ENCODE data around the gene ENDOU. TPM values are rescaled to one million over a fixed set of nuclear protein-coding genes. Genes with fewer than 3 reads are reported as not detected.

ENDOU gene, protein sequence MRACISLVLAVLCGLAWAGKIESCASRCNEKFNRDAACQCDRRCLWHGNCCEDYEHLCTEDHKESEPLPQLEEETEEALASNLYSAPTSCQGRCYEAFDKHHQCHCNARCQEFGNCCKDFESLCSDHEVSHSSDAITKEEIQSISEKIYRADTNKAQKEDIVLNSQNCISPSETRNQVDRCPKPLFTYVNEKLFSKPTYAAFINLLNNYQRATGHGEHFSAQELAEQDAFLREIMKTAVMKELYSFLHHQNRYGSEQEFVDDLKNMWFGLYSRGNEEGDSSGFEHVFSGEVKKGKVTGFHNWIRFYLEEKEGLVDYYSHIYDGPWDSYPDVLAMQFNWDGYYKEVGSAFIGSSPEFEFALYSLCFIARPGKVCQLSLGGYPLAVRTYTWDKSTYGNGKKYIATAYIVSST
- 20.8 TPM for total RNA-seq

DNA sequence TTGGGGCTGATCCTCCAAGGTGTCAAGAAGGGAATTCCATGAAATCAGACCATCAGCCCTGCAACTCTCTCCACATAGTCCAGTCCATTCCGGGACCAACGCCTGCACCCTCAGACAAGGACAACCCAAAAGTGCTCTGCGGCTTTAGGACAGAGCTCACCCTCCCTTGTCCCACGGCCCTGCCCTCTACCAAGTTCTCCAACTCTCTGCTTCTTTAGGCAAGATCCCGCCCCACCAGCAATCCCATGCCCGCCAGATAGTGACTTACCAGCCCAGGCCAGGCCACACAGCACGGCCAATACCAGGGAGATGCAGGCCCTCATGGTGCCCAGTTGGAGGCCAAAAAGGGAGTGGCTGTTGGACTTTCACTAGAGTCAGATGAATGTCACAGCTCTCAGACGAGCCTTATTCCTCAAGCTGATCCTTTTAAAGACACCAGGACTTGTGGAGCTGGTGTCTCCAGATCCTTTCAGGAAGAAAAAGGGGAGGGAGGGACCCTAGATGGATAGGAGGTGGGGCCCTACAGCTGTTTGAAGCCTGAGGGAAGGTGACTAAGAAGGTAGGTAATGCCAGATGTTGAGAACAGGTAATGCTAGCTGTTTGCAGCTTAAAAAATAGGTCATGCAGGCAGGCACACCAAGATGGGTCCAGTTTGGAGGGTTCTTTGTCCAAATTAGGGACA, at the start of gene ENDOU:
ENDOU (minus strand) TSS at position 400 of the 682 bp plus-strand sequence; CDS start at position 323, 77 bp downstream.
- no peak for DNase-seq

DNA sequence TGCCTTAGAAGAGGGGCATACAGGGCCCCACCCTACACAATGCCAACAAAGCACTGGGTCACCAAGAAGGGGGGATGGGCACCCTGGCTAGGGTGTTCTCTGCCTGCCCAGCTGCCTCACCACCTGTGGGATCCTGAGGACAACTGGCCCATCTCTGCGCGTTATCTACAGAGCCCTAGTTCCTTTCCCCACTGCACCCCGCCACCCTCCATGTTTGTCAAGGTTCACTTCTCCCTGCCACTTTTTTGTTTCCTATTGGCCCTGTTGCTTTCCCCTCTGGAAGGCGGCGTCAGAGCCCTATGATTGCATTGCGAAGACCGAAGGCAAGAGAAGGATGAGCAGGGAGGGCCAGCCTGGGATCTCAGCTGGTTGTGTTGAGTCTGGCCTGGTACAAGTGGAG, 49.4 kb upstream of the ENDOU start:
- no peak for DNase-seq

DNA sequence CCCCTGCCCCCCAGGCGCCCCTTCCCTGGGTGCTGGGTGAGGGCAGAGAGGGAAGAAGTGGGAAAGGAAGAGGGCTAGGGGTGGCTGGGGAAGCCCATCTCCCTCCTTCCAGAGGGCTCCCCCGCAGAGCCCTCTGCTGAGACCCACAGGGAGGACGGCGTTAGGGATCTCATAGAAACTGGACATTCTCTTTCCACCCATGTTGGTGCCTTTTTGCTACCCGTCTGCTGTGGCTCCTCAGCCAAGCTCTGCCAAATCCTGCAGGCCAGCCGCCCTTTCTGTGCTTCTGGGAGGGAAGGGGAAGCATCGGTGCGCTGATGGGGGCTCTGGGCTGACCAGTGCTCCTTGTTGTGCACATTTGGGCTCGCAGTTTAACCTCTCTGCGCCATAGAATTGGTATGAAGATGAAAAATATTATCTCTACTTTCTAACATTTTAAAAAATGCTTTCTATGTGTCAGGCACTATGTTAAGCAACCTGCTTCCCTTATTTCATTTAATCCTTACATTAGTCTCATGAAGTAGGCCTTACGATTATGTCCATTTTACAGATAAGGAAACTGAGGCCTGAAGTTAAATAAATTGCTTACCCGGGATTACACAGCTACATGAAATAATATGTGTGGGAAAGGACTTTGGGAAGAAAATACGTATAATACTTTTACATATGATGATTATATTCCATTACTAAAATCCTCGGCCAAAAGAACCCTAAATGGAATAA, 48.7 kb upstream of the ENDOU start:
- no peak for DNase-seq

DNA sequence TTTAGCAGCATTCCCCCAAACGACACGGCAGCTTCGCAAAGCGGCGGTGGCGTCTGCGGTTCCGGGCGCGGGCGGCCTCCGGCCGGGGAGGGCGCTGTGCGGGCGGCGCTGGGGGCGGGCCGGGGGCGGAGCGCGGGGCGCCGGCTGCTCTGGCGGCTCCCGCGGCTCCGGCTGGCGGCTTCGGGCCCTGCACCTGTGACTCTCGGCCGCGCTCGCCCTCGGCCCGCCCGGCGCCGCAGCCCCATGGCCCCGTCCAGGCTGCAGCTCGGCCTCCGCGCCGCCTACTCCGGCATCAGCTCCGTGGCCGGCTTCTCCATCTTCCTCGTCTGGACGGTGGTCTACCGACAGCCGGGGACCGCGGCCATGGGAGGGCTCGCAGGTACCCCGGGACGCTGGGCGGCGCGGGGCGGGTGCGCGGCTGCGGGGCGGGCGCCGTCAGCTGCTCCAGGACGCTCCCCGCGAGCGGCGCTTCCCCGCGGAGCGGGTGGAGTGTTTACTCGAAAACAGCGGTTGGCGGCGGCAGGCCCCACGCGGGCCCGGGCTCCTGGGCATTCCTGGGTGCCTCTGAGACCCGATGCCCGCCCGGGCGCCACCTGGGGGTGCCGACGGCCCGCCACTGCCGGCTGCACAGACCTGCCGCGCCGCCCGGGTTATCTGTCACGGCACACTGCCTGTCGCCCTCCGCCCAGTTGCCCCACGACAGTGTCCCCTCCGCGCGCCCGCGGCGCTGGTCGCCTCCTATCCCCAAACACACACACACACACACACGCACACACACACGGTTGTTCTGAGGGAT, 48.0 kb upstream of the ENDOU start, which contains the start of gene SLC48A1:
SLC48A1 (plus strand) TSS at position 177 of the 796 bp plus-strand sequence; CDS start at position 244, 67 bp downstream.
- peak; percentile 30 for DNase-seq

DNA sequence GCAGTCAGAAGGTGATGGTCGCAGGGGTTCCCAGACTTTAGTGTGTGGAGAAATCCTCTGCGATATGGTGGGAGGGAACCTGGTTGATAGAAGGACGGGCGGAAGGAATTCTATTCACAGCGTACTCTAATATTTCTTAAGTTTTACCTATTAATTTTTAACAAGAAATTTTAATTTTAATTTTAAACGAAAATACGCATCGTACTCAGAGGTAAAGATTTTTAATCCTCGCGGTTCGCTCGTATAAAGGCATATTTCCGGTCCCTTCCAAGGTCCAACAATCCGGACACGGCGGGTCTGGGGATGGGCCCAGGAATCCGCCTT, 47.4 kb upstream of the ENDOU start:
- DNase-seq = no peak

DNA sequence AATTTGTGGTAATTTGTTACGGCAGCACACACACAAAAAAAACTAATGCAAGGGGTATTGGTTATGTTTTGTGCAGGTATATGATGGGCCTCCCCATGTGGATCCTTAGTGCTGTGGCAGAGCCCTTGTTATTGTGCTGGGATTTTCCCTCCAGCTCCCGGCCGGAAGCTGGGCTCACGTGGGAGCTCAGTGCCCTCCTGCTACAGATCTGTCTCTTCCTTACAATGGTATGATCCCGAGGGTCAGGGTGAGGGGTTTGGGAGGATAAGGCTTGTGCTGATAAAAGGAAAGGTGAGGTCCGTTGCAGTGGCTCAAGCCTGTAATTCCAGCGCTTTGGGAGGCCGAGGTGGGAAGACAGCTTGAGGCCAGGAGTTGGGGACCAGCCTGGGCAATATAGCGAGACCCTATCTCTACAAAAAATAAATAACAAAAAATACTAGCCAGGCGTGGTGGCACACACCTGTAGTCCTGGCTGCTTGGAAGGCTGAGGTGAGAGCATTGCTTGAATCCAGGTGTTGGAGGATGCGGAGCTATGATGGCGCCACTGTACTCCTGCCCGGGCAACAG, 46.9 kb upstream of the ENDOU start:
- DNase-seq = no peak

DNA sequence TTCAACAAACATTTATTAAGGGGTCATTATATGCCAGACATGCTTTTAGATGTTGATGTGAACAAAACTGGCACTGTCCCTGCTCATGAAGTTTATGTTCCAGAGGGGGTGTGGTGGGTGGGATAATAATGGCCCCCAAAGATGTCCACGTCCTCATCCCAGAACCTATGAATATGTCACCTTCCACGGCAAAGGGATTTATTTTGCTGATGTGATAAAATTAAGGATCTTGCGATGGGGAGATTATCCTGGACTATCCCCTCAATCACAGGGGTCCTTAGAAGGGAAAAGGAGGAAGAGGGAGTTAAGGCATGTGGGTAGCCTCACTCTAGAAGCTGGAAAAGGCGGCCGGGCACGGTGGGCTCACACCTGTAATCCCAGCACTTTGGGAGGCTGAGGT, 46.0 kb upstream of the ENDOU start:
- no peak for DNase-seq

DNA sequence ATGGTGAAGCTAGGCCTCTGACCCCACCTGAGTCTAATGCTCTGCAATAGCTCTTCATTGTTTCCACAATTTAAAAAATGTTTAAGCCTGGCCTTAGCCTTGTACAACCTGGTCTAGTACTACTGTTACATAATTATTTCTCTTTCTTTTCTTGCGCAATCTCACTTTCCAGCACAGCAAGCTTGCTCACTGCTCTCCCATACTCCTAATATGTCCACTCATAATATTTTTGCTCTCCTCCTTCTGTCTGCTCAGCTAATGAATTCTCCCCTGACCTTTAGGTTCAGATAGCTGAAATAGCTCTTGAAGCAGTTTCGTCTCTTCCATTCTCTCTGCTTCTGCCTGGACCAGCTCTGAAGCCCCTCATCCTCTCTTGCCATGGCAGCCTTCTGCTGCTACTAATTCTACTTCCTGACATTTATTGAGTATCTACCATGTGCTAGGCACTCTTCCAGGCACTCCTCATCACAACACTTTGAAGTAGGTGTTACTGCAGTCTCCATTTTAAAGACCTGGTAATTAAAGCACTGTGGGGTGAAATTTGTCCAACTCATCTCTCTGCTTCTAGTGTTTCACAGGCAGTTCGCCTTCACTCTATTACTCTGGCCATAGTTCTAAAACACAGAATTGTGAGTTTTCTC, 44.9 kb upstream of the ENDOU start:
- no peak for DNase-seq

DNA sequence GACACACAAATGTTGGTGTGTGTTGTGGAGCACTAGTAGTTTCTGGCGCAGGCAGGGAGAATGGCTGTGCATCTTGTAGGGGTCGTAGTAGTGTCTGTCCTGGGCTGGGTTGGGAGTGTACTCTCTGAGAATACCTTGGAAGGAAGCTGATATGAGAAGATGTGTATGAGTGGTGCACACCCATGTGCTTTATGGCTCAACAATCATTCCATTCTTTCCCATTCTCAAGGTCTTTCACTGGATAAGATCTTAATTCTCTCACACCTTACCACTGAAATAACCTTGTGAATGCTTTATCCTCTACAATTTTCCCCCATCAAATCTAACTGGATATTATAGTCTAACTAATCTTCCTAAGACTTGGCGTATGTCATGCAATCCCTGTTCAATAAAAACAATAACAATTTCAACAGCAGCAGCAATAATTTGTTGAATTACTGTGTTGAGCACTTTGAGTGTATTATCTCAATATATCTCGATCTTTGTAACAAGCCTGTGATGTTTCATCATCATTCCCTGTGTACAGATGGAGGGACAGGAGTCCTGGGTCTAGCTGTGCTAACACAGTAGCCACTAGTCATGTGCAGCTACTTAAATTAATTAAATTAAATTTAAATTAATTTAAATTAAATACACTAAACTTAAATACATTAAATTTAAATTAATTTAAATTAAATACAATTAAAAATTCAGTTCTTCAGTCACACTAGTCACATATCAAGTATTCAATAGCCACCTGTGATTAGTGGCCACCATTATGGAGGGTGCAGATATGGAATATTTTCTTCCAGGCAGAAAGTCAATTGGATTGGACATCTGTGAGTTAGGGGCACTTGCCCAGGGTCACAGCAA, 44.2 kb upstream of the ENDOU start:
- DNase-seq = no peak

DNA sequence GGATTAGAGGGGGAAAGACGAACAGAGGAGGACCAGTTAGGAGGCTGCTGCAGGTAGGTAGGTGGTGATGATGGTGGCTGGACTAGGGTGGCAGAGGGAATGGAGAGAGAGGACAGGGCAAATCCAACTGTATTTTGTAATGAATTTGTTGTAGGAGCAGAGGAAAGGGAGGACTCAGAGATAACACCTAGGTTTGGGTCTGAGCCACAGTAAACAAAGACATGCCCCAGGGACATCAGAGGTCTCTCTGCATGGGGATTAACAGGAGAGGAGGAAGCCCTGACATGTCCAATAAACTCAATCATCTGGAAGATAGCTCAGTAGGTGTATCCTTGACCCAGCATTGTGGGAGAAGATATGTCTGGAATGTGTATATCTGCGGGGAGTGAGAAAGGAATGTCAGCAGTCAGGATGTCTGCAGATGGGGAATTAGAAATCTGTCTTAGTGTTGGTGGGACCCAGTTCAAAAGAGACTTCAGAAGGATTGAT, 43.1 kb upstream of the ENDOU start:
- DNase-seq = no peak

DNA sequence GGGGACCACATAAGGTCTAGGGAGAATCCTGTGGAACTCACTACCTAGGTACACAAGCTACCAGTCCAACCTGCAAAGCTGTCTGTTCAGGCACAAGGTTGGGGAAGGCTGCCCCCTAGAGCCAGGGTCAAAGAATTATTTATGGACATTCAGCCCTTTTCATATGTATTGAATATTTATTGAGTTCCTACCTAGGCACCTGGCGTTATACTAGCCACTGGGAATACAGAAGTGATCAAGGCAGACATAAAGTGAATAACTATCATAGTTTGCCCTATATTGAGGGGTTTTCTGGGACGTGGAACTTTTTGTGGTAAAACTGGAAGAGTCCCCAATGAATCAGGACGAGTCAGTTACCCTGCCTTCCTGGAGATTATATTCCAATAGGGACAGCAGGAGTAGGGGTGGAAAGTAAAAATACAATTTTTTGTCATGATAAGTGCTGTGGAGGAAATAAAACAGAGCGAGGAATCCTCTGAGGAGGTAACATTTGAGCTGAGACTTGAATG, 42.0 kb upstream of the ENDOU start:
- DNase-seq = no peak

DNA sequence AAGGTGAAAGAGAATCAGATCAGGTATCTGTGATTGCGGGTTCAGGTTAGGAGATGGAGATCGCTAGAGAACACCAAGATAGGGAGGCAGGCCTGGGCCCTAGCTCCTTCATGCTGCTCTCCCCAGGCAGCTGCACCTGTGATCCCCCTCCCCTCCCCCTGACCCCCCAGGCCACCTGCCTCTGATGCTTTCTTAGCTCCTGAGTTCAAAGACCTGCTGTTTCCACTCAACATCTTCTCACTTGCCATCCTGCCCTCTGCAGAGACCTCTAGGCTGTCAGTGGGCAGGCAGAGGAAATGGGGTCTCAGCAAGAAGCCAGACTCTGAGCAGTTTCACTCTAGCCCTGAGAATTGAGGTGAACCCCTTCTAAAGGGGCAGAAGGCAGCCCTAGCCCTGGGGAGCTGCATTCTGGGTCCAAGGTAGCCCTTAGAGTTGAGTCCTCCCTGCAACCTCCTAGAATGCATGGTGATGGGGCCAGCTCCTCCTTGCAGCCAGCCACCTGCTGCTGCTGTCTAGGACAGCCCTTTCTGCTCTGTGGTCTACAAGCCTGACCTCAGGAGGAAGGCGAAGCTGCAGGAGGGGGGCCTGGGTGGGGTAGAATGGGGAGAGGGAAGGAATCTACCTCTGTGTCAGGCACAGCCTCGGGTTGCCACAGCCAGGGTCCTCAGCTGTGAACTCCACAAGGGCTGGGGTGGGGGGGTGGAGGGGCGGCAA, 41.4 kb upstream of the ENDOU start:
- DNase-seq = no peak

DNA sequence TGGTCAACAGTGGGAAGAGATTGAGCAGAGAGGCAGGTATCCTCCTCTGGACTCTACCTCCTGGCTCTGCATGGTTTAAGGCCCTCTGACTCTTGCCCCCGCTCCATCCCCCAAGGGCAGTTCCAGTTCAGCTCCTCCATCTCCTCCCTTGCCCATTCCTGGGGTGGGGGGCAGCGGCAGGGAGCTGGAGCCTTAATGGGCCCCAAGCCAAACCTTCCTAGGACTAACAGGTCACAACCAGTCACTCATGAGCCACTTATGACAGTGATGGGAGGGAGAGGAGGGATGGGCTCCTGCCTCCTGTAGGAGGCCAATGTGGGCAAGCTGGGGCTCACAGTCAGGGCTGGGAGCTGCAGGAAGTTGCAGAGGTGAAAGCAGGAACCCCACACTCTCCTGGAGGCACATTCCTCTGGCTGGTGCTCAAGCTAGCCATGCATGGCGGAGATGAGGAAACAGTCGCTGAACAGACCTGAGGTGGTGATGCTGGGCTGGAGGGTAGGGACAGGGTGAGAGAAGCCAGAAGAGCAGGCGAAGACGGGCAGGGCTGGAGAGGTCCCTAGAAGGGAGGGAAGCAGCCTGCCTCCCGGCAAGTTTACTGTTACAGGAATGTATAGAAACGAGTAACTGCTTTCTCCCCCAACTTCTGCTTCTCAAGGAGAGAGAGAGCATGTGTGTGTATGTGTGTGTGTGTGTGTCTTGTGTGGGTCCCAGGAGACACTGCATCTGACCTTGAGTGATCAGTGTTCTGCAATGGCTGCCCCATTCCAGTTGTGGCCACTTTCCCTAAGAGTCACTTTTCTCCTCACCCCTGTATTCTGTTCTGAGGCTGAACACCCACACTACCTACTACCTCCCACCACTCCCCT, 38.4 kb upstream of the ENDOU start:
- DNase-seq = no peak

DNA sequence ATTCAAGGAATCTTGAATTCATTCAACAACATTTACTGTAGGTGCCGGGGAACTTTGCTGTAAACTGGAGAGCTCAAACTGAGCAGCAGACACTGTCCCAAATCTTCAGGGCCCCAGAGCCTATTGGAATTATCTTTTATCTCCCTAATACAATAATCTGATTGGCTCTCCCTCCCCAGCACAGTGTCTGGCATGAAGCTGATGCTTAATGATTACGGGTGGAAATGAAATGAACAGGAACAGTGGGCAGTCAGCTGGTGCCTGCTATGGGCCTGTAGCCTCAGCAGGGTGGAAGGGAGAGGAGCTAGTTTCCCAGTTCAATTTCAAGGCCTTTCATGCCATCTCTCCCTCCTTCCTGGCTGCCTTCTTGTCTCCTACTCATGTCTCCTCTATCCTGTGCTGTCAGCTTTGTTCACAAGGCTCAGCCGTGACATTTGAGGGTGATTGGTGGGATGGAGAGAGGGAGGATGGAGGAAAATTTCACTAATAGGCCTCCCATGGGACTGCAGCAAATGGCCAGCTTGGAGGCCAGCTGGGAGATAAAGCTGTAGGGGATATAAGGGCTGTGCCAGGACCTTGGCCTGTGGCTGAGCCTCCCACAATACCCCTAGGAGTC, 37.7 kb upstream of the ENDOU start:
- no peak for DNase-seq

DNA sequence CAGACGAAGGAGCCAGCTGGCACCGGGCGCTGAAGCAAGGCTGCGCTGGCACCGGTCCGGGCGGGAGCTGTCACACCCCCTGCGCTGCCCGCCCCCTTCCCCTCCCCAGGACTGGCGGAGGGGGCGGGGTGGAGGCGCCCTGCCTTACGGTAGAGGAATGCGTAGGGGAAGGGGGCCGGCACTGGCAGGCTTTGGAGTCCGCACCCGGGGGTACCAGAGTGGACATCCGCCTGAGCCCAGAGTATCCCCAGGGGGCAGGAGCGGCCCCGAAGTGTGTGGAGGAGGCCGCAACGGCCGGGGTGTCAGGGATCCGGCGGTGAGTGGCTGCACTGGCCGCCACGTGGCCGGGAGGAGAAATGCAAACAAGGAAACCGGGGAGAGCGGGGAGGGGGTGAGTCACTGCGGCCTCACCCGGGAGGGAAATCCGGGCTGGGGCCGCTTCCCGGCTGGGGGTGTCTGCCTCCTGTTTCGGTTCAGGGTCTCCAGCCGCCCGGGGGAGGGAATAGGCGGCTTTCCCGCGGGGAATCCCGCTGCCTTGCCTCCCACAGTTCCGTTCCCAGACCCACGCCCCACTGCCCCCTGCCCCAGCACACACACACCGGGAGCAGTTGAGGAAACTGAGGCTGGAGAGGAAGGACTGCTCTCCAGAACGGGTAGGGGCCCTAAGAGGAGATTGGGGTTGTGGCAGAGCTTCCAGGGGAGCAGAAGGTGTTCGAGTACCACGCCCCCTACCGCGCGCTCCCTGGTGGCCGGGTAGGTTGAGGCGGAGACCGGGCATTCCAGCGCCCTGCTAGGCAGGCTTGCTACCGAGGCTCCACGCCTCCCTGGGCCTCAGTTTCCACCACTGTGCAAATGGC, 33.8 kb upstream of the ENDOU start, which contains the start of gene RAPGEF3:
RAPGEF3 (minus strand) TSS at position 47 of the 857 bp plus-strand sequence. CDS start 324 bp downstream, outside the sequence.
- DNase-seq = peak; percentile 65

DNA sequence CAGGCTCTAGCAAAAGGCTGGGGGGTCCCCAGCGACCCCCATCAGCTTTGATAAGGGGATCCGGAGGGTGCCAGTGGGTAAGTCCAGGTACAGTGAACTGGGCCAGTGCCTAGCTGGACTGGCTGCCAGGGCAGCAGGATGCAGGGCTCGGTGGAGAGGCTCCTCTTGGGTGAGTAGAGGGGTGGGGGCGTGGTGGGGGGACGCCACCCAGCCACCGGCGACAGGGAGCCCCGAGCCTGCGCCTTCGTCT, 33.2 kb upstream of the ENDOU start:
- no peak for DNase-seq
